ENCODE results near the gene WDR64. TPM values are rescaled to one million over a fixed set of nuclear protein-coding genes. Genes with fewer than 3 reads are reported as not detected.

Gene WDR64
- not detected for total RNA-seq

DNA sequence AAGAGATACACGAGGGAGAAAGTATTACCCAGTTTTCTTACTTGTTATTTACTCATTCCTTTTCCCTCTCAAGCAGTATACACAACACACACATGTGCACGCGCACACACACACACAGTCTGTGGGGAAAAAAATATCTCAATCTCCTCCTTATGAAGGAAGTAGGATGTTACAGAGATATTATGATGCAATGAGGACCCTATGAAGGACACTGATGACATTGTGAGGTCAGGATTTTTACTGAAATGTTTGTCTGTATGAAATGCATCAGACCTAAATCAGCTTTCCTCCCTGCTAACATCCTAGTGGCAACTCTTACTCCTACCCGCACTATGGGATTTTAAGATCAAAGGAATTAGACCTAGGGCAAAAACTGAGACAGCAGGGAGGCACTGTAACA, at the start of gene WDR64:
Gene WDR64, plus strand, starts transcription at position 270 of the 400 bp plus-strand sequence. CDS start 204 bp downstream, outside the sequence.
- Histone ChIP-seq H3K9me3 (no peaks in the 10 kb centered on the region), H3K4me1 (no peaks in the 10 kb centered on the region), H3K4me3 (no peak within 1 kb of the TSS), H3K27me3 (no peaks in the 10 kb centered on the region), H3K36me3 (no peaks in the 10 kb centered on the region), H3K27ac (no peak within 1 kb of the TSS)
- intact Hi-C loops (cut with DNase I) = no loop called here
- TF ChIP-seq, protein P1, sequence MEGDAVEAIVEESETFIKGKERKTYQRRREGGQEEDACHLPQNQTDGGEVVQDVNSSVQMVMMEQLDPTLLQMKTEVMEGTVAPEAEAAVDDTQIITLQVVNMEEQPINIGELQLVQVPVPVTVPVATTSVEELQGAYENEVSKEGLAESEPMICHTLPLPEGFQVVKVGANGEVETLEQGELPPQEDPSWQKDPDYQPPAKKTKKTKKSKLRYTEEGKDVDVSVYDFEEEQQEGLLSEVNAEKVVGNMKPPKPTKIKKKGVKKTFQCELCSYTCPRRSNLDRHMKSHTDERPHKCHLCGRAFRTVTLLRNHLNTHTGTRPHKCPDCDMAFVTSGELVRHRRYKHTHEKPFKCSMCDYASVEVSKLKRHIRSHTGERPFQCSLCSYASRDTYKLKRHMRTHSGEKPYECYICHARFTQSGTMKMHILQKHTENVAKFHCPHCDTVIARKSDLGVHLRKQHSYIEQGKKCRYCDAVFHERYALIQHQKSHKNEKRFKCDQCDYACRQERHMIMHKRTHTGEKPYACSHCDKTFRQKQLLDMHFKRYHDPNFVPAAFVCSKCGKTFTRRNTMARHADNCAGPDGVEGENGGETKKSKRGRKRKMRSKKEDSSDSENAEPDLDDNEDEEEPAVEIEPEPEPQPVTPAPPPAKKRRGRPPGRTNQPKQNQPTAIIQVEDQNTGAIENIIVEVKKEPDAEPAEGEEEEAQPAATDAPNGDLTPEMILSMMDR (IDR thresholded peaks at IDR 0.05) = no peak
- TF ChIP-seq POLR2AphosphoS5 (IDR thresholded peaks at IDR 0.05; ENCODE audit: insufficient read depth in 1 of 2, low read depth in 1 of 2) = no peak
- TF ChIP-seq POLR2A (IDR thresholded peaks at IDR 0.05) = no peak
- DNase-seq (ENCODE audit: extremely low spot score in 2 of 2) = no peak

DNA sequence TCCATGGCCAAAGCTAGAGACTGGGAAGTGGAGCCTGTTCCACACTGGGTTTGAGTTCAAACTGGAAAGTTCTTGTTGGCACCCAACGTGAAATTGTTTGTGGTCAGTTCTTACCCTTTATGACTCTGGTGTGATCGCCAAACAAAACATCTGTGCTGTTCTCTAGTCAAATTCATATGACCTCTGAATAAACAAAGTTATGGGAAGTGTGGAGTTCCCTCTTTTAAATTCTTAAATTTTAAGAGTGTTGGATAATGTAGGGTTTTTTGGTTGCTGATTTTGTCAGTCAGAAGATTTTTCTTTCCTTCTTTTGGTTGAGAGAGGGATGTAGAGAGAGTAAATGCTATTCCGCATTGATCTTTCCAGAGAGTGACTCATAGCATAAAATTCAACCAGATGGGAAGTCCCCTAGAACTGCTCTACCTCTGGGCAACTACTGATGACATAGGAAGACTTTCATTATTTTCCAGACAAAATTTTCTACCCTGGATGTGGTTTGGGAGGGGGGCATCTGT, 48.3 kb upstream of the WDR64 start:
- no peak for DNase-seq (ENCODE audit: extremely low spot score in 2 of 2)
- Histone ChIP-seq H3K27ac (peak overlapping the region; percentile 73), H3K4me3 (no peak overlapping the region), H3K9me3 (no peaks in the 10 kb centered on the region), H3K4me1 (no peaks in the 10 kb centered on the region), H3K27me3 (no peaks in the 10 kb centered on the region), H3K36me3 (no peaks in the 10 kb centered on the region)
- TF ChIP-seq POLR2A (IDR thresholded peaks at IDR 0.05) (no peak), POLR2AphosphoS5 (IDR thresholded peaks at IDR 0.05; ENCODE audit: insufficient read depth in 1 of 2, low read depth in 1 of 2) (no peak)
- TF ChIP-seq, protein P1 (IDR thresholded peaks at IDR 0.05) = no peak
- intact Hi-C loops (cut with DNase I) = no loop called here

DNA sequence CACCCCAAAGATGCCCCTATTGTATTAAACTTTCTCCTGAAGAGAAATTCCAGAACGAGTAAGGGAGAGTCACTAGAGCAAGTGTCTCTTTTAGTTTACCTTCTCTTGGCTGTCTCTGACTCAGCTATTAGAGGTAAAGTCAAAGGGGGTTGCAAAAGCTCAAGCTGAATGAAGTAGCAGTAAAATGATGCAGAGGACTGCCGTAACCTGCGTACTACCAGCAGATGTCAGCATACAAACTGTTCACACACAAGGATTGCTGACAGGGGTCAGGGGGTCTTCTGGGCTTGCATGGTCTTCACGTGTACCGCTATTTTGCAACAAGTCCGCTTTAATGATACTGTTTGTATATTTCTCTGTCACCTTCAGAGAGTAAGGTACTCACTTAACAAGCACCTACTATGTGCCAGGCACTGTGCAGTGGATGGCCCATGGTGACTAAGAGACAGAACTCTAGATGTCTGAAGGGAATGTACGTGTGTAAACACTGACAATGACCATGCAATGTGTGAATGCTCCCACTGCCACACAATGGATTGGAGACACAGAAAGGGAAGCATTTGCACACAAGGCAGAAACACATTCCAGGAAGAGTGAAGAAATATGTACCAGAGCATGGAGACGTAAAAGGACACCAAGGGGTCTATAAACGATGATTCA, 46.8 kb upstream of the WDR64 start:
- TF ChIP-seq POLR2AphosphoS5 (IDR thresholded peaks at IDR 0.05; ENCODE audit: insufficient read depth in 1 of 2, low read depth in 1 of 2) = no peak
- TF ChIP-seq, protein P1 (IDR thresholded peaks at IDR 0.05) = no peak
- no peak for TF ChIP-seq POLR2A (IDR thresholded peaks at IDR 0.05)
- Histone ChIP-seq H3K27me3 (no peaks in the 10 kb centered on the region), H3K4me1 (no peaks in the 10 kb centered on the region), H3K9me3 (no peaks in the 10 kb centered on the region), H3K4me3 (no peak overlapping the region), H3K27ac (no peak overlapping the region), H3K36me3 (no peaks in the 10 kb centered on the region)
- intact Hi-C loops (cut with DNase I) = no loop called here
- DNase-seq (ENCODE audit: extremely low spot score in 2 of 2) = no peak

DNA sequence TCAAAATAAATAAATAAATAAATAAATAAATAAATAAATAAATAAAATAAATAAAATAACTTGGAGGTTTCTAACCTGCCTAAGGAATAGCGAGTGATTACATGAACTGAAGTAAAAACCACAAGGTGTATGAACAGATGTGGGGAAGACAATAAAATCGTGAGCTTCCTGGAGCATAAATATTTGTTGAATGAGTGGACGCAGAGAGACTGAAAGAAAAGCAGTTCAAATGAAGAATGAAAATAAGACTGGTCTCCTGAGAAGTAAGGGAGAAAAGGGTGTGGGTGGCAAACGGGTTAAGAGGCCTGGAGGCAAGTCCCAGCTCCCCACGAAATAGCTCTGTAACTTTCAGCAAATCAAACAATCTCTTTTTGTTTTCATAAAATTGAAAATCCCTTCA, 45.5 kb upstream of the WDR64 start:
- no peak for DNase-seq (ENCODE audit: extremely low spot score in 2 of 2)
- Histone ChIP-seq H3K9me3 (no peaks in the 10 kb centered on the region), H3K27me3 (no peaks in the 10 kb centered on the region), H3K4me3 (no peak overlapping the region), H3K4me1 (no peaks in the 10 kb centered on the region), H3K36me3 (no peaks in the 10 kb centered on the region), H3K27ac (no peak overlapping the region)
- TF ChIP-seq, protein P1 (IDR thresholded peaks at IDR 0.05) = no peak
- TF ChIP-seq POLR2A (IDR thresholded peaks at IDR 0.05) (no peak), POLR2AphosphoS5 (IDR thresholded peaks at IDR 0.05; ENCODE audit: insufficient read depth in 1 of 2, low read depth in 1 of 2) (no peak)
- intact Hi-C loops (cut with DNase I) = no loop called here

DNA sequence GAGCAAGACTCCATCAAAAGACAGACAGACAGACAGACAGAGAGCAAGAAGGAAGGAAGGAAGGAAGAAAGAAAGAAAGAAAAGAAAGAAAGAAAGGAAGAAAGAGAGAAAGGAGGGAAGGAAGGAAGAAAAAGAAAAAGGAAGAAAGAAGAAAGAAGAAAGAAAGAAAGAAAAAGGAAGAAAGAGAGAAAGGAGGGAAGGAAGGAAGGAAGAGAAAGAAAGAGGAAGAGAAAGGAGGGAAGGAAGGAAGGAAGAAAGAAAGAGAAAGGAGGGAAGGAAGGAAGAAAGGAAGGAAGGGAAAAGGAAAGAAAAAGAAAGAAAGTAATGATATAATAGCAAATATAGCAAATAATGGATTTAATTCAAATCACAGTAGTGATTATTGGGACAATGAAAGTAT, 44.6 kb upstream of the WDR64 start:
- Histone ChIP-seq H3K27me3 (no peaks in the 10 kb centered on the region), H3K36me3 (no peaks in the 10 kb centered on the region), H3K9me3 (no peaks in the 10 kb centered on the region), H3K4me3 (no peak overlapping the region), H3K27ac (no peak overlapping the region), H3K4me1 (no peaks in the 10 kb centered on the region)
- intact Hi-C loops (cut with DNase I) = no loop called here
- DNase-seq (ENCODE audit: extremely low spot score in 2 of 2) = no peak
- TF ChIP-seq, protein P1 (IDR thresholded peaks at IDR 0.05) = no peak
- no peak for TF ChIP-seq POLR2A (IDR thresholded peaks at IDR 0.05)
